Calu3 (cell line): Measurements from ENCODE around the gene DAB2. TPM values are rescaled to one million over a fixed set of nuclear protein-coding genes. Genes with fewer than 3 reads are reported as not detected.

ENCODE experiments used
- BruUV-seq: library from RNA; stranded (reverse); fragments of 400-500 nt; replicated peaks from 2 replicates; lab custom pipeline; 2021; lab: Mats Ljungman, UMichigan
- CTCF ChIA-PET: fragments of 300-600 bp; sonication (Branson Sonifier 250); formaldehyde crosslinking; loops from one replicate; lab custom pipeline; 2022; ENCODE audit warnings: antibody characterized with exemption; lab: Charles Lee
- DNase-seq: peaks from one replicate; pipeline ENCODE4 v3.0.0; 2022
- H3K27ac Mint-ChIP-seq: one replicate; pipeline ENCODE4 v1.8.0; 2022; ENCODE audit warnings: mixed read lengths; ENCODE audit not compliant: unreplicated experiment
- H3K27me3 Mint-ChIP-seq: one replicate; pipeline ENCODE4 v1.8.0; 2022; ENCODE audit warnings: mixed read lengths; ENCODE audit not compliant: unreplicated experiment
- H3K36me3 Mint-ChIP-seq: one replicate; pipeline ENCODE4 v1.8.0; 2022; ENCODE audit warnings: mild to moderate bottlenecking, moderate library complexity, mixed read lengths; ENCODE audit not compliant: insufficient read depth, unreplicated experiment
- H3K4me1 Mint-ChIP-seq: one replicate; pipeline ENCODE4 v1.8.0; 2022; ENCODE audit warnings: mild to moderate bottlenecking, low read depth, mixed read lengths; ENCODE audit not compliant: unreplicated experiment
- H3K4me3 Mint-ChIP-seq: one replicate; pipeline ENCODE4 v1.8.0; 2022; ENCODE audit warnings: mild to moderate bottlenecking, low read depth, moderate library complexity, mixed read lengths; ENCODE audit not compliant: unreplicated experiment
- H3K9me3 Mint-ChIP-seq: one replicate; pipeline ENCODE4 v1.8.0; 2022; ENCODE audit warnings: low read depth, mixed read lengths; ENCODE audit not compliant: unreplicated experiment
- CTCF ChIP-seq: fragments of 200-600 bp; IDR thresholded peaks from one replicate; pipeline ENCODE4 v1.8.0; 2022; ENCODE audit warnings: antibody characterized with exemption; ENCODE audit not compliant: unreplicated experiment
- intact Hi-C: fragments of 100-400 bp; cut with micrococcal nuclease; formaldehyde crosslinking; loops from one replicate; pipeline ENCODE4 v1.10.0; 2022; ENCODE audit not compliant: unreplicated experiment
- total RNA-seq: library from RNA; stranded (reverse); gene quantifications from 2 replicates; pipeline ENCODE4 v1.2.3, GENCODE V29; 2022

The DAB2 gene
- total RNA-seq, 1 experiment from 2014 or later, result 12.4 TPM

- no TSS peak for BruUV-seq
- no peak overlapping the region for H3K27ac Mint-ChIP-seq
- CTCF ChIA-PET, result no interaction called here
Measured at GRCh38 chr5:39440192-39440957, 15.6 kb upstream of the DAB2 start.

GRCh38 chr5:39439582-39440162 lies 14.9 kb upstream of the DAB2 start:
- peaks cover 48% of the 10 kb centered on the region for H3K4me1 Mint-ChIP-seq
- no peaks in the 10 kb centered on the region for H3K36me3 Mint-ChIP-seq
- H3K9me3 Mint-ChIP-seq, result no peaks in the 10 kb centered on the region
- no peaks in the 10 kb centered on the region for H3K27me3 Mint-ChIP-seq
- DNase-seq, result no peak
- intact Hi-C loops, result loop anchor here (10.0 kb wide), 1 partner anchor 145 kb away; no protein-coding TSS in a partner anchor
- no TSS peak for BruUV-seq
- H3K4me3 Mint-ChIP-seq, result no peak overlapping the region
- CTCF ChIA-PET, result no interaction called here
- no peak overlapping the region for H3K27ac Mint-ChIP-seq
- no peak for TF ChIP-seq CTCF

More at GRCh38 chr5:39440192-39440957, 15.6 kb upstream of the DAB2 start:
- Mint-ChIP-seq H3K9me3 (no peaks in the 10 kb centered on the region), H3K27me3 (no peaks in the 10 kb centered on the region), H3K4me3 (no peak overlapping the region), H3K36me3 (no peaks in the 10 kb centered on the region), H3K4me1 (peaks cover 52% of the 10 kb centered on the region)
- intact Hi-C loops, result no loop called here
- DNase-seq, result no peak
- no peak for TF ChIP-seq CTCF

GRCh38 chr5:39437467-39437866 lies 12.7 kb upstream of the DAB2 start:
- DNase-seq, result no peak
- intact Hi-C loops, result loop anchor here (10.0 kb wide), 1 partner anchor 143 kb away; no protein-coding TSS in a partner anchor
- TF ChIP-seq CTCF, result no peak
- Mint-ChIP-seq H3K4me3 (no peak overlapping the region), H3K27me3 (no peaks in the 10 kb centered on the region), H3K36me3 (no peaks in the 10 kb centered on the region), H3K9me3 (no peaks in the 10 kb centered on the region), H3K4me1 (peaks cover 40% of the 10 kb centered on the region), H3K27ac (no peak overlapping the region)
- CTCF ChIA-PET, result interaction anchor here (0.5 to 1.0 kb wide), 2 partner anchors 10 to 13 kb away, joined by 3 to 5 read pairs; partner anchors contain the start of gene DAB2
- BruUV-seq, result no TSS peak

- Mint-ChIP-seq H3K4me1 (peaks cover 26% of the 10 kb centered on the region), H3K36me3 (no peaks in the 10 kb centered on the region)
- no peak for TF ChIP-seq CTCF
Measured at GRCh38 chr5:39433848-39434247, 9.1 kb upstream of the DAB2 start.

More at GRCh38 chr5:39433848-39434247, 9.1 kb upstream of the DAB2 start:
- no TSS peak for BruUV-seq
- H3K27ac Mint-ChIP-seq, result no peak overlapping the region
- intact Hi-C loops, result loop anchor here (10.0 kb wide), 1 partner anchor 139 kb away; no protein-coding TSS in a partner anchor
- no peaks in the 10 kb centered on the region for H3K27me3 Mint-ChIP-seq
- DNase-seq, result no peak
- no peaks in the 10 kb centered on the region for H3K9me3 Mint-ChIP-seq
- H3K4me3 Mint-ChIP-seq, result no peak overlapping the region
- CTCF ChIA-PET, result no interaction called here
